ENCODE data around the gene DOCK2.

Gene DOCK2

DNA sequence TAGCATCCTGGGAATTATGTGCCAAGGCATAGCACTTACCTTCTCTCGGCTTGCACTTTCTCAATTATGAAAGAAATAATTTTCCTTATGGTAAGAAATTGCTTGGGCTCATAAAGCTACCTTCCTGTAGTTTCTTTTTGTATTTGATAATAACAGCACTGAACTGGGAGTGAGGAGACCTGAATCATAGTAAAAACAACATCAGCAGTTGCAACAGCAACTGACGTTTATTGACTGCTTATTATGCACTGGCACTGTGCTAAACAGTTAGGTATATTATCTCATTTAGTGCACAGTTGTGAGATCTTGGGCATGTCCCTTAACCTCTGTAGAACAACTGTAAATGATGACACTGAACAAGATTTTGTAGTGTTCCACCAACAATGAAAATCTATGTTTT lies 135.2 kb downstream of the DOCK2 start:
- no peak for TF ChIP-seq POLR2AphosphoS5 (IDR thresholded peaks at IDR 0.05; ENCODE audit: low read depth, low read length)
- TF ChIP-seq, protein P1, sequence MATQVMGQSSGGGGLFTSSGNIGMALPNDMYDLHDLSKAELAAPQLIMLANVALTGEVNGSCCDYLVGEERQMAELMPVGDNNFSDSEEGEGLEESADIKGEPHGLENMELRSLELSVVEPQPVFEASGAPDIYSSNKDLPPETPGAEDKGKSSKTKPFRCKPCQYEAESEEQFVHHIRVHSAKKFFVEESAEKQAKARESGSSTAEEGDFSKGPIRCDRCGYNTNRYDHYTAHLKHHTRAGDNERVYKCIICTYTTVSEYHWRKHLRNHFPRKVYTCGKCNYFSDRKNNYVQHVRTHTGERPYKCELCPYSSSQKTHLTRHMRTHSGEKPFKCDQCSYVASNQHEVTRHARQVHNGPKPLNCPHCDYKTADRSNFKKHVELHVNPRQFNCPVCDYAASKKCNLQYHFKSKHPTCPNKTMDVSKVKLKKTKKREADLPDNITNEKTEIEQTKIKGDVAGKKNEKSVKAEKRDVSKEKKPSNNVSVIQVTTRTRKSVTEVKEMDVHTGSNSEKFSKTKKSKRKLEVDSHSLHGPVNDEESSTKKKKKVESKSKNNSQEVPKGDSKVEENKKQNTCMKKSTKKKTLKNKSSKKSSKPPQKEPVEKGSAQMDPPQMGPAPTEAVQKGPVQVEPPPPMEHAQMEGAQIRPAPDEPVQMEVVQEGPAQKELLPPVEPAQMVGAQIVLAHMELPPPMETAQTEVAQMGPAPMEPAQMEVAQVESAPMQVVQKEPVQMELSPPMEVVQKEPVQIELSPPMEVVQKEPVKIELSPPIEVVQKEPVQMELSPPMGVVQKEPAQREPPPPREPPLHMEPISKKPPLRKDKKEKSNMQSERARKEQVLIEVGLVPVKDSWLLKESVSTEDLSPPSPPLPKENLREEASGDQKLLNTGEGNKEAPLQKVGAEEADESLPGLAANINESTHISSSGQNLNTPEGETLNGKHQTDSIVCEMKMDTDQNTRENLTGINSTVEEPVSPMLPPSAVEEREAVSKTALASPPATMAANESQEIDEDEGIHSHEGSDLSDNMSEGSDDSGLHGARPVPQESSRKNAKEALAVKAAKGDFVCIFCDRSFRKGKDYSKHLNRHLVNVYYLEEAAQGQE (IDR thresholded peaks at IDR 0.05; ENCODE audit: insufficient read depth in 1 of 2, low read depth in 2 of 2, low read length in 2 of 2): no peak
- TF ChIP-seq SIN3A (IDR thresholded peaks at IDR 0.05; ENCODE audit: borderline replicate concordance, insufficient read depth, low read length): no peak
- no peak for TF ChIP-seq TAF1 (IDR thresholded peaks at IDR 0.05; ENCODE audit: borderline replicate concordance, insufficient read depth, low read length)
- TF ChIP-seq FOXP2 (optimal IDR thresholded peaks at IDR 0.05; ENCODE audit: borderline replicate concordance, extremely low read depth, extremely low read length, insufficient read depth): no peak

DNA sequence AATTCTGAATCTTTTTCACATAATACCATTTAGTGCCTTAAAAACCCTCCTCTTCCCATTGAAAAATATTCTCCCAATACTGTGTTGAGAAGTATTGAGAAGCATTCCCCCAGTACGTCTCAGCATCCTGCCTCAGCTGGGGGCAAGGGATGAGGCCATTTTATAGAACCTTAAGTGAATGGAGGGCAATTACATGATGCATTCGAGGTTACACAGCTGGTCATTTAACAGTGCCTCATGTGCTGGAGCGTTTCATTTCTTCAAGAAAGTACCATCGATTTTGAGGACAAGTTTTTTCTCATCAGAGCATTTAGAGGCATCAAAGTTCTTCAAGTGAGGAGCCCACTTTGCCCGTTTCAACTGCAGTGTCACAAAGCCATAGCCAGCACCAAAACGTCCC lies 135.6 kb downstream of the DOCK2 start:
- TF ChIP-seq TAF1 (IDR thresholded peaks at IDR 0.05; ENCODE audit: borderline replicate concordance, insufficient read depth, low read length) (no peak), SIN3A (IDR thresholded peaks at IDR 0.05; ENCODE audit: borderline replicate concordance, insufficient read depth, low read length) (no peak), POLR2AphosphoS5 (IDR thresholded peaks at IDR 0.05; ENCODE audit: low read depth, low read length) (no peak), FOXP2 (optimal IDR thresholded peaks at IDR 0.05; ENCODE audit: borderline replicate concordance, extremely low read depth, extremely low read length, insufficient read depth) (no peak)
- TF ChIP-seq, protein P1 (IDR thresholded peaks at IDR 0.05; ENCODE audit: insufficient read depth in 1 of 2, low read depth in 2 of 2, low read length in 2 of 2): no peak

DNA sequence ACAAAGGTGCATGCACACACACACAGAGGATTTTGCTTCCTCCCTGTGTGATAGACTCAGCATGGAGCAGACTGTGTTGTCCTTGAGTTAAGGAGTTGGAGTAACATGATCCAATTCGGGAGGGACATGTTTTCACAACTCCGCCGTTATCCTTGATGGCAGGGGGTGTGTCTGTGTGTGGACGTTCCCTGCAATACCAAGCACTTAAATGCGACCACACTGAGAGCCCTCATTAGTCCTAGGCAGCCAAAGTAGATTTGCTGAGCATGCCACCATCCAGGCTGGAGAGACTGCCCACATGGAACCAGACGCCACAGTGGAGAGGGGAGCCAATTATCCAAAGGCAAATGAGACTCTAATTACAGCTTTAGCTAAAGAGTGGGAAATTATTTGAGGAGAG lies 140.1 kb downstream of the DOCK2 start:
- no peak for TF ChIP-seq TAF1 (IDR thresholded peaks at IDR 0.05; ENCODE audit: borderline replicate concordance, insufficient read depth, low read length)
- TF ChIP-seq, protein P1 (IDR thresholded peaks at IDR 0.05; ENCODE audit: insufficient read depth in 1 of 2, low read depth in 2 of 2, low read length in 2 of 2): no peak
- TF ChIP-seq SIN3A (IDR thresholded peaks at IDR 0.05; ENCODE audit: borderline replicate concordance, insufficient read depth, low read length): no peak
- no peak for TF ChIP-seq POLR2AphosphoS5 (IDR thresholded peaks at IDR 0.05; ENCODE audit: low read depth, low read length)
- no peak for TF ChIP-seq FOXP2 (optimal IDR thresholded peaks at IDR 0.05; ENCODE audit: borderline replicate concordance, extremely low read depth, extremely low read length, insufficient read depth)

DNA sequence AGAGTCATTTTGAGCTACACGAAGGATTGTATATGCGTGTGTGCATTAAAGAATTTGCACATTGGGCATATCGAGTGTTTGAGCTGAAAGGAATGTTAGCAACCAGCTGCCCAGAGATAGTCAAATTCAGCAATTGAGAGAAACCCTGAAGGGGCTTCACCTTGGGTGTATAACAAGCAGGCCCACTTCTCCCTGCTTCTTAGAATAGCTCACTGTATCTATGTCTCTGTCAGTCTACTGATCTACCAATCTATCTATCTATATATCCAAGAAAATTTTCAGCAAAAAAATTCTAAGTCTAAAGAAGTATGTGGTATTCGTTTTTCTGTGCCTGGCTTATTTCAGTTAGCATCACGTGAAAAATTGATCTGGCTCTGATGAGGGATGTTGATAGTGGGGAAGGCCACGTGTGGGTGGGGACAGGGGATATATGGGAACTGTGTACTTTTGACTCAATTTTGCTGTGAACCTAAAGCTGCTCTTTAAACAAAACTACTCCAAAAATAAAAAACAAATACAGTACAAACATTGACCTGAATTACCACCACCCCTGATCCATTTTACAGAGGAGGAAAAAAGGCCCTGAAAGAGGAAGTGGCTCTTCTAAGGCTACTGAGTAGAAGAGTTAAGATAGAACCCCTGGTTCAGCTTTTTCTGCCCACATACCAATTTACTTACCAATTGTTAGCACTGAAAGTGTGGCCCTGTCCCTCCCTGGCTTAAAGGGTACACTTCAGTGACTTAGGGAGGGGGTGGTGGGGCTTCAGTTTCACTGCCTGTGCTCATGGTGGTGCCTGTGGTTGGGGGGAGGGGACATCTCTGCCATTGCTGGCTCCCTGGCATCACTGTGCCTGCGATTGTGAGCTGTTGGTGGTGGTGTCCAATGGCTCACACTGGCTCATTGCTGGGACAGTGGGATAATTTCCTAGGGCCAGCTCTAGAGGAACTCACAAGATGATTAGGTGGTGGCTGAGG lies 141.8 kb downstream of the DOCK2 start:
- TF ChIP-seq TAF1 (IDR thresholded peaks at IDR 0.05; ENCODE audit: borderline replicate concordance, insufficient read depth, low read length): no peak
- no peak for TF ChIP-seq SIN3A (IDR thresholded peaks at IDR 0.05; ENCODE audit: borderline replicate concordance, insufficient read depth, low read length)
- TF ChIP-seq, protein P1 (IDR thresholded peaks at IDR 0.05; ENCODE audit: insufficient read depth in 1 of 2, low read depth in 2 of 2, low read length in 2 of 2): no peak
- no peak for TF ChIP-seq POLR2AphosphoS5 (IDR thresholded peaks at IDR 0.05; ENCODE audit: low read depth, low read length)
- no peak for TF ChIP-seq FOXP2 (optimal IDR thresholded peaks at IDR 0.05; ENCODE audit: borderline replicate concordance, extremely low read depth, extremely low read length, insufficient read depth)
